PC-9 (cell line): ENCODE data around the gene POF1B. TPM values are rescaled to one million over a fixed set of nuclear protein-coding genes. Genes with fewer than 3 reads are reported as not detected.
"Not testable (repeated sequence)": the region's sequence is repeated elsewhere in the genome, so short reads cannot be mapped to it uniquely, and the experiment has no call there.

Experiments used
- BruUV-seq: library from RNA; stranded (reverse); fragments of 400-500 nt; replicated peaks from 2 replicates; lab custom pipeline; 2021; lab: Mats Ljungman, UMichigan
- CTCF ChIA-PET: fragments of 300-600 bp; sonication (Branson Sonifier 250); formaldehyde crosslinking; loops from one replicate; lab custom pipeline; 2022; ENCODE audit warnings: antibody characterized with exemption; lab: Charles Lee
- POLR2A ChIA-PET: fragments of 300-600 bp; sonication (Branson Sonifier 250); formaldehyde crosslinking; loops from one replicate; lab custom pipeline; 2022; ENCODE audit warnings: antibody characterized with exemption; ENCODE audit not compliant: unreplicated experiment; lab: Charles Lee
- DNase-seq, 2 experiments: peaks; one replicate each; pipeline versions ENCODE4 v3.0.0 to v3.0.0-alpha.2; 2015 to 2022; ENCODE audit warnings: mixed read lengths in 1 of 2
- H2AFZ ChIP-seq: fragments of 200-600 bp; sonication (generic); 2 replicates; pipeline ENCODE4 v1.8.1; 2017; ENCODE audit warnings: antibody characterized with exemption
- H3F3A ChIP-seq: fragments of 200-600 bp; sonication (generic); 2 replicates; pipeline ENCODE4 v1.8.1; 2017; ENCODE audit warnings: antibody characterized with exemption, mild to moderate bottlenecking, low read depth; ENCODE audit not compliant: insufficient read depth
- H3K27ac ChIP-seq: fragments of 200-600 bp; sonication (generic); 2 replicates; pipeline ENCODE4 v1.6.1; 2016; ENCODE audit warnings: mixed run types
- H3K27me3 ChIP-seq: fragments of 200-600 bp; sonication (generic); 2 replicates; pipeline ENCODE4 v1.6.1; 2016; ENCODE audit warnings: low read depth, mixed run types; ENCODE audit not compliant: insufficient read depth
- H3K36me3 ChIP-seq: fragments of 200-600 bp; sonication (generic); 2 replicates; pipeline ENCODE4 v1.6.1; 2016; ENCODE audit warnings: low read depth, mixed run types
- H3K4me1 ChIP-seq: fragments of 200-600 bp; sonication (generic); replicated peaks from 2 replicates; pipeline ENCODE4 v1.6.1; 2016; ENCODE audit warnings: mixed run types; ENCODE audit not compliant: insufficient read depth
- H3K4me2 ChIP-seq: fragments of 200-600 bp; sonication (generic); 2 replicates; pipeline ENCODE4 v1.6.1; 2017; ENCODE audit warnings: mixed run types
- H3K4me3 ChIP-seq: fragments of 200-600 bp; sonication (generic); 2 replicates; pipeline ENCODE4 v1.6.1; 2016; ENCODE audit warnings: mixed run types
- H3K79me2 ChIP-seq: fragments of 200-600 bp; sonication (generic); 2 replicates; pipeline ENCODE4 v1.6.1; 2017; ENCODE audit warnings: low read depth, mixed run types
- H3K9me2 ChIP-seq: fragments of 200-600 bp; sonication (generic); 2 replicates; pipeline ENCODE4 v1.8.1; 2017; ENCODE audit warnings: mild to moderate bottlenecking; ENCODE audit not compliant: insufficient read depth
- H3K9me3 ChIP-seq: fragments of 200-600 bp; sonication (generic); 2 replicates; pipeline ENCODE4 v1.8.1; 2016; ENCODE audit warnings: low read depth; ENCODE audit not compliant: insufficient read depth
- H4K20me1 ChIP-seq: fragments of 200-600 bp; sonication (generic); 2 replicates; pipeline ENCODE4 v1.8.1; 2017; ENCODE audit not compliant: insufficient read depth
- EZH2 ChIP-seq: fragments of 200-600 bp; sonication (generic); IDR thresholded peaks from 2 replicates; pipeline ENCODE4 v1.8.0; 2017; ENCODE audit warnings: antibody characterized with exemption, low read depth
- intact Hi-C: fragments of 100-400 bp; cut with micrococcal nuclease; formaldehyde crosslinking; loops from one replicate; pipeline ENCODE4 v1.10.0; 2022; ENCODE audit not compliant: unreplicated experiment
- total RNA-seq: library from RNA; stranded (reverse); gene quantifications from 2 replicates; pipeline ENCODE4 v1.2.3, GENCODE V29; 2021
- TF ChIP-seq, protein P1 (sequence below): fragments of 200-600 bp; sonication (generic); conservative IDR thresholded peaks from 2 replicates; pipeline ENCODE4 v1.6.1; 2017; ENCODE audit warnings: mixed run types, antibody characterized with exemption, mild to moderate bottlenecking, moderate library complexity

POF1B gene
- total RNA-seq, 1 experiment from 2014 or later, result 0.61 TPM

DNA sequence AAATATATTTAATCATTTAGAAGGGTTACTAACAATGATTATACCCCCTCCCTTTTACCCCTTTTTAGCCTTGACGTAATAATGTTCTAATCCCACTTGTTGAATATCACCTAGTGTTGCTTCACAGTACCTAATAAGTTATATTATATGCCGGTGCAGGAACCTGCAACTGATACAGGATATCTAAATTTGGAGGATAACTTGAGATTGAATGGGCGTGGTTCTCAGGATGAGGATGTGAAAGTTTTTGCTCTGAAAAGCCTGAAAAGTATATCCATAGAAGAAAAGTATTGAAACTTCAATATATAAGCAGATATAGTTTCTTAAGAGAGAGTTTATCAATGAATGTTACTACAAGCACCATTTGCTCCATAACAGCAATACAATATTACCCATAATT is 75.9 kb downstream of the POF1B start:
- intact Hi-C loops, result no loop called here
- TF ChIP-seq, protein P1, sequence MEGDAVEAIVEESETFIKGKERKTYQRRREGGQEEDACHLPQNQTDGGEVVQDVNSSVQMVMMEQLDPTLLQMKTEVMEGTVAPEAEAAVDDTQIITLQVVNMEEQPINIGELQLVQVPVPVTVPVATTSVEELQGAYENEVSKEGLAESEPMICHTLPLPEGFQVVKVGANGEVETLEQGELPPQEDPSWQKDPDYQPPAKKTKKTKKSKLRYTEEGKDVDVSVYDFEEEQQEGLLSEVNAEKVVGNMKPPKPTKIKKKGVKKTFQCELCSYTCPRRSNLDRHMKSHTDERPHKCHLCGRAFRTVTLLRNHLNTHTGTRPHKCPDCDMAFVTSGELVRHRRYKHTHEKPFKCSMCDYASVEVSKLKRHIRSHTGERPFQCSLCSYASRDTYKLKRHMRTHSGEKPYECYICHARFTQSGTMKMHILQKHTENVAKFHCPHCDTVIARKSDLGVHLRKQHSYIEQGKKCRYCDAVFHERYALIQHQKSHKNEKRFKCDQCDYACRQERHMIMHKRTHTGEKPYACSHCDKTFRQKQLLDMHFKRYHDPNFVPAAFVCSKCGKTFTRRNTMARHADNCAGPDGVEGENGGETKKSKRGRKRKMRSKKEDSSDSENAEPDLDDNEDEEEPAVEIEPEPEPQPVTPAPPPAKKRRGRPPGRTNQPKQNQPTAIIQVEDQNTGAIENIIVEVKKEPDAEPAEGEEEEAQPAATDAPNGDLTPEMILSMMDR, result no peak
- no peak for TF ChIP-seq EZH2
- Histone ChIP-seq H3K4me1 (no peaks in the 10 kb centered on the region), H3K36me3 (no peaks in the 10 kb centered on the region), H4K20me1 (no peaks in the 10 kb centered on the region), H3K4me3 (no peak overlapping the region), H2AFZ (no peak overlapping the region), H3K9me3 (no peaks in the 10 kb centered on the region), H3K9me2 (no peaks in the 10 kb centered on the region), H3K27ac (no peak overlapping the region), H3F3A (no peaks in the 10 kb centered on the region), H3K27me3 (no peaks in the 10 kb centered on the region), H3K79me2 (no peaks in the 10 kb centered on the region), H3K4me2 (no peak overlapping the region)
- DNase-seq, result no peak
- no TSS peak for BruUV-seq
- CTCF ChIA-PET, result no interaction called here
- POLR2A ChIA-PET, result no interaction called here

- intact Hi-C loops, result no loop called here
- no peaks in the 10 kb centered on the region for H3K27me3 ChIP-seq
- BruUV-seq, result no TSS peak
- no peaks in the 10 kb centered on the region for H3K36me3 ChIP-seq
- no peak overlapping the region for H3K4me2 ChIP-seq
- H3K9me2 ChIP-seq, result no peaks in the 10 kb centered on the region
- no peak for TF ChIP-seq EZH2
- TF ChIP-seq, protein P1, result no peak
- H3F3A ChIP-seq, result no peaks in the 10 kb centered on the region
- ChIA-PET POLR2A (no interaction called here), CTCF (no interaction called here)
- no peak overlapping the region for H3K27ac ChIP-seq
- no peaks in the 10 kb centered on the region for H4K20me1 ChIP-seq
- DNase-seq, result no peak
- H2AFZ ChIP-seq, result no peak overlapping the region
- no peak overlapping the region for H3K4me3 ChIP-seq
- H3K9me3 ChIP-seq, result no peaks in the 10 kb centered on the region
- no peaks in the 10 kb centered on the region for H3K4me1 ChIP-seq
- no peaks in the 10 kb centered on the region for H3K79me2 ChIP-seq
Measured at GRCh38 chrX:85288992-85289723, 90.3 kb downstream of the POF1B start.

GRCh38 chrX:85285286-85285685 is 94.2 kb downstream of the POF1B start:
- H3K4me3 ChIP-seq, CTCF ChIA-PET, H3K9me3 ChIP-seq, H3K4me1 ChIP-seq, H3K79me2 ChIP-seq, intact Hi-C loops, BruUV-seq, H4K20me1 ChIP-seq, POLR2A ChIA-PET, H3K27ac ChIP-seq, H3F3A ChIP-seq, H3K27me3 ChIP-seq, DNase-seq, H3K9me2 ChIP-seq, H2AFZ ChIP-seq, H3K4me2 ChIP-seq, H3K36me3 ChIP-seq: not testable (repeated sequence)
